Heart left ventricle (tissue), 13 donors: Measurements from ENCODE around the gene KCTD17.

Experiments used
- CTCF ChIP-seq, 12 donors: fragments of 200-600 bp; sonication (generic) in 4 of 12; IDR thresholded peaks; one replicate each; pipeline versions ENCODE4 v1.5.0 to v1.8.0; 2018 to 2022; ENCODE audit warnings: antibody characterized with exemption in 12 of 12, mild to moderate bottlenecking in 5 of 12
- POLR2A ChIP-seq, 2 donors: fragments of 450-650 bp; IDR thresholded peaks; one replicate each; pipeline ENCODE4 v1.6.1; 2017; ENCODE audit warnings: antibody characterized with exemption in 2 of 2, mild to moderate bottlenecking in 2 of 2, moderate library complexity in 2 of 2
- donor health status: ischemic (EF 13 %, LVEDD 7.1; RV severe dilation, severe dysfunction).
- donor health status: DM: no; HTN: yes; CAD: no.
- donor health status: DM: no; HTN: no; CAD: no.
- donor health status: ischemic (EF 25% LVEDD 6.9; RV normal size, moderate dysfunction).
- donor health status: ischemic (EF 25% LVEDD 5.7; RV mildly dilated, moderate dysfunction).
- donor health status: ischemic (EF 35%, LVEDD 5.7; RV mildly dilated, moderate dysfunction).
- donor health status: nonischemic (EF 11% LVEDD 7.7; RV severe dilation, severe dysfunction).
- donor health status: DM: yes; HTN: yes; CAD: no.
- donor health status: PGD.
- donor health status: ischemic (EF 29% LVEDD 5.4; RV normal size, mild dysfunction).
- donor health status: nonischemic (EF 23%, LVEDD 6.1; RV moderate dilation, normal function).

- TF ChIP-seq CTCF (IDR thresholded peaks at IDR 0.05) (no peak), POLR2A (IDR thresholded peaks at IDR 0.05) (no peak)
Observed at GRCh38 chr22:37059876-37060449, 8.4 kb downstream of the KCTD17 start.
